GM18868 (cell line): Measurements from ENCODE around the gene AKAP9.
A peak's percentile ranks its signal among the peaks of the same experiment; 100 is the strongest.
"Not testable (repeated sequence)": the region's sequence is repeated elsewhere in the genome, so short reads cannot be mapped to it uniquely, and the experiment has no call there.

Experiments used
- ATAC-seq: cut with Tn5 transposase; IDR thresholded peaks from one replicate; pipeline ENCODE4 v1.9.1; 2021; ENCODE audit warnings: mild to moderate bottlenecking, moderate library complexity; ENCODE audit not compliant: unreplicated experiment

AKAP9 gene

DNA sequence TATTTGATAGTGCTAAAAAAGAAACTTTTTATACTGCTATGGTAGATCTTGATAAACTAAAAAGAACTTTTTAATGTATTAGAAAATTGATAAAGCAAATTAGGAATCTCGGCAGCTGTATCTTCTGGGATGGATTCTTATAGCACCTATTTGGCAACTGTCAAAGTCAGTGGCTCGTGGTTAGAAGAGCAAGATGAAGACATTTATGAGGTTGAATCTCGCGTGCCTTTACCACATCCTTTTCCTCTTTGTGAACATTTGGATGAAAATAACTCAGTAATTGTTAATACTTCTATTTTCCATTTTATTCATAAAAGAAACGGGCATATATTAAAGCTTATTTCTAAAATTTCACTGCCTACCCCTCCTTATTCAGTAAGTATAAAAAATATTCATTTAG lies 117.4 kb downstream of the AKAP9 start:
- ATAC-seq = no peak

DNA sequence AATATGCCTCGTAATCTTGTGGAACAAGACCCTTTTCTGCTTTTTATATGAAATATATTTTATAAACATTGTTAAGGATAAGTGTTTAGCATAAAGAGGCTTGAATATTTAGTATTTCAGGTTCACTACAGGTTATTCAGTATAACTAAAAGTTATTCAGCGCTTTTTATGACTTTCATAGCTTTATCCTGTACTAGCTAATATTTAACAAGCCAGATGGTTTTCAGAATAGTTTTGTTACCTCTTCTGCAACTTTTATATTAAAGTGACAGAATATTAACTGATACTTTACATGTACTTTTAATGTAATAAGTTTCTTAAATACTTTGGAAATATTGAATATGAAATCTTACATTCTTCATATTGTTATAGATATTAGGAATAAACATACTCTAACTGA lies 118.2 kb downstream of the AKAP9 start:
- ATAC-seq = no peak

DNA sequence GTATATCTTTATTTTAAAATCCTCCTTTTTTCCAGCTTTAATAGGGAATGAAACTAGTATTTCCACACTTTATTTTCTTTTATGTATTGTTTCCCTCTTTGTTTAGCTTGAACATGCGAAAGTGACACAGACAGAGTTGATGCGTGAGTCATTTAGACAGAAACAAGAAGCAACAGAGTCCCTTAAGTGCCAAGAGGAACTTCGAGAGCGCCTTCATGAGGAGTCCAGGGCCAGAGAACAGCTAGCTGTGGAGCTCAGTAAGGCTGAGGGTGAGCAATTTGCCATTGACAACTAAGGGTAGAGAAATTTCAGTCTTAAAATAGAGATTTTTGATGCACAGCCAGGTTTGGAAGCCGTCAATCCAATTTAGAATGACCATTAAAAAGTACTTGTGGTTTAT lies 120.5 kb downstream of the AKAP9 start:
- ATAC-seq = no peak

DNA sequence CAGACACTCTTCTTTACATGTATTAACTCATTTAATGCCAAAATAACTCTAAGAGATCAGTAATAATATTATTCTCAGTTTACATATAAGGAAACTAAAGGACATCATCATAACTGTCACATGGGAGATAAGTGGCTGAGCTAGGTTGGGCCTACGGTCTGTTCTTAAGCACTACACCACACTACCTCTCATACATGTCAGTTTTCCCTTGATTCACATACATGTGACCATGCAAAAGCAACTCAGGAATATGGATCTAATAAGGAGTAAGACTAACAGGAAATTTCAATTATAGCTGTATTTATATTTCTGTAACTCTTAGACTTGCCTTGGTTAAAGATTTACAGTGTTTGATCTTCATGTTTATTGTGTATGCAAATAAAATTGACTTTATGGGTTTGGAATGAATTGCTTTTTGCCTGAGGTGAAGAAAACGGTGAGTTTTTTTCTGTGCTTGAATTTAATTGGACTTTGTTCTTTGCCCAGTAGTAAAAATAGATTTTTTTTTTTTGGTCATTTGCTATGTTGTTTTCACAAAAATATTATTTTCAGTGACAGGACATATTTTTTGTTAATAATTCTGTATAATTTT lies 123.9 kb downstream of the AKAP9 start:
- no peak for ATAC-seq

DNA sequence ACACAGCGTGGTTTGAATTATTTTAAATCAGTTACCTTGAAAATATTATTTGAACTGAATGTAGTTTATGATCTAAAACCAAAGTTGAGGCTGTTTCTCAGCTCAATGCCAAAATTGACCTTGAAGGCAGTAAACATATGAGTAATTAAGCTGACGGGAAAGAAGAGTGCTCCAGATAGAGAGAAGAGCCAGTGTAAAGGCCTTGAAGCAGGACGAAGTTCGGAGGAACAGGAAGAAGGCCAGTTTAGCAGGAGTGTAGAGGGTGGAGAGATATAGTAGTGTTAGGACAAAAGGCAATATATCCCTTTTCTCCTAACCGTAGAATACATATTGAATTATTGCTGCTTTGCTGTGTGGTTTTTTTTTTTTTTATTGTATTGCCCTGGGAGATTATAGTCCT lies 130.4 kb downstream of the AKAP9 start:
- no peak for ATAC-seq

DNA sequence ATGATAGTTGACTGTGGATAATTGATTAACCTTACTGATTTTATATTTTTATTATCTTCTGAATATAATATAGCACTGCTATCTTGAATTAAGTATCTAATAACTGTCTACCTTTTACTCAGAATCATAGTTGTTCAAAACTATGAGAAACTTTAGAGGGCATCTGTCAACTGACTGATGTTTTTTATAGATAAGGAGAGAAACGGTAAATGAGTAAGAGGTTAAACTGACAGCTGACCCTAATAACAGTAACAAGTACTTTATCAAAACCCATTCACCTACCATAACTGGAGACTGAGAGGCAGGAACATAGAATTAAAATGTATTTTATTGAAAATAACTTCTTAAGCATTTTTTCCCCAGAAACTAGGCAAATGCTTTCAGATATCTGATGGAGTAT lies 131.5 kb downstream of the AKAP9 start:
- ATAC-seq = no peak

DNA sequence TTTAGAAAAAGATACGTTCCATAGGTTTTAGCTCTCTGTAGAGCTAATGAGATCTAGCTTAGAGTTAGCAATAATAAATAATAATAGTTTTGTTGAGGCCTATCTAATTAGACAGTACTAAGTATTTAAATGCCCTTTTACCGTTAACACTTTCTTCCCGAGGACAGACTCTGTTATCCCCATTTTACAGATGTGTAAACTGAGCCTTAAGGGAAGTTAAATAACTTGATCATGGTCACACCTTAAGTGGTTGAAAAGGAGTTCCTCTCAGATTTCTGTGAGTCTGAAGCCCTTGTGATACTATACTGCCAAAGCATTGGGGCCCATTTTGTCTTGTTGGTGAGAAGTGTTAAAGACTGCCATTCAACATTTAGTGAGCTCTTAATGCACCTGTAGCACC lies 132.0 kb downstream of the AKAP9 start:
- no peak for ATAC-seq

DNA sequence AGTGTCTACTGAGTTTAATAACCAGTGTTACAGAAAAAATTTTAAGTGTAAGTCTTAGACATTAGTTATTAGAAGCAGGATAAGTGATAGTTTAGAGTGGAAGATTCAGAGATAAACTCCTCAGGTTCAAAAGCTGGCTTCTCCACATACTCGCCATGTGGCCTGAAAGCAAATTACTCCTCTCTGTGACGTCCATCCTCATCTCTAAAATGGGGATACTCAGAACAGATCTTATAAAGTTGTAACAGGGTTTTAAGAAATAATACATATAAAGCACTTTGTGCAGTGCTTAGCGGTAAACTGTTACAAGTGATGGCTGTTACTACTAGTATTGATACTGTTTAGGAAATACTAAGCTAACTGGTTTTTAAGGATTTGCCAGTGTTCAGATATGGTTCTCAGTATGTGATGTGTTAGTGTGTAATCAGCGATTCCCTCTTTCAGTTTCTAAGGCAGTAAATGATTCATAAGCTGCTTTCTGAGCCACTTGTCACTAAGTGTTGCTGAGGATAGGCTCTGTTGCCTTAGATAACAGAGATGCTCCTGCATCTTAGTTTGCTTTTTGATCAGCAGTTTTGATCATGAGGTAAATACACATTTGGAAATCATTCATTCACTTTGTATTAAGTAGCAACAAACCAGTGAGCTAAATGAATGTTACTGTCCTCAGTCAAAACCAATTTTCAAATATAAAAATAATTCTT lies 134.9 kb downstream of the AKAP9 start:
- ATAC-seq = peak; percentile 97

DNA sequence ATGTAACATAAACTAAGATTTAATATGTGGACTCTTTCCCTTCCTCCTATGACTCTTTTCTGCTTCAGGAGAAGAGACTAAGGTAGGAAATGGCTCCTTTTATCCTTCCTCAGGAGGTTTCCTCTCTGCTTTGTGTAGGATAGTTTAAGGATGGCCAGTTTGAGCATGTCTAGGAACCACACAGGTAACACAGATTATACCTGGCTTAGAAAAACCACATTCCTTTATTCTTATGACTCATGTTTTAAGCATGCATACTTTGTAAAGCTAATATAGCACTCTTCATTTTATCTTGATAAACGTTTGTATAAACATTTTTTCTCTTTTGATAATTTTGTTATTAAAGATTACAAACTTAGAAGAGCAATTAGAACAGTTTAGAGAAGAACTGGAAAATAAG lies 135.8 kb downstream of the AKAP9 start:
- no peak for ATAC-seq

DNA sequence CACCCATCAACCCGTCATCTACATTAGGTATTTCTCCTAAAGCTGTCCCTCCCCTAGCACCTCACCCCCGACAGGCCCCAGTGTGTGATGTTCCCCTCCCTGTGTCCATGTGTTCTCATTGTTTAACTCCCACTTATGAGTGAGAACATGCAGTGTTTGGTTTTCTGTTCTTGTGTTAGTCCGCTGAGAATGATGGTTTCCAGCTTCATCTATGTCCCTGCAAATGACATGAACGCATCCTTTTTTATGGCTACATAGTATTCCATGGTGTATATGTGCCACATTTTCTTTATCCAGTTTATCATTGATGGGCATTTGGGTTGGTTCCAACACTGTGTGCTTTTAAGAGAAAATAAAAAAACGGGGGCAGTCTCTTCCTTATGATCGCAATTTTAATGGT lies 143.3 kb downstream of the AKAP9 start:
- ATAC-seq = not testable (repeated sequence)

DNA sequence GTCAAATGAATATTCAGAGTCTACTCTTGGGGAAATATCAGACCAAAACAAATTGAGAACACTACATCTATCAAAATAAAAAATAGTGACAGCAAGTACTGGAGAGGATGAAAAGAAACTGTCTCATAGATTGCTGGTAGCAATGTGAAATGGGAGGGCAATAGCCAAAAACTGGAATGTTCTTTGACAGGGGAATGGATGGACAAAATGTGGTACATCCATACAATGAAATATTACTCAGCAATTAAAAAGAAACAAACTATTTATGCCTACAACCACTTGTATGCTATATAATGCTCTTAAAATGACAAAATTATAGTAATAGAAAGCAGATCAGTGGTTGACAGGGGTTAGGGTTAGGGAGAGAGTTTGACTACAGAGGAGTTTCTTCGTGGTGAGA lies 147.6 kb downstream of the AKAP9 start:
- ATAC-seq = no peak

DNA sequence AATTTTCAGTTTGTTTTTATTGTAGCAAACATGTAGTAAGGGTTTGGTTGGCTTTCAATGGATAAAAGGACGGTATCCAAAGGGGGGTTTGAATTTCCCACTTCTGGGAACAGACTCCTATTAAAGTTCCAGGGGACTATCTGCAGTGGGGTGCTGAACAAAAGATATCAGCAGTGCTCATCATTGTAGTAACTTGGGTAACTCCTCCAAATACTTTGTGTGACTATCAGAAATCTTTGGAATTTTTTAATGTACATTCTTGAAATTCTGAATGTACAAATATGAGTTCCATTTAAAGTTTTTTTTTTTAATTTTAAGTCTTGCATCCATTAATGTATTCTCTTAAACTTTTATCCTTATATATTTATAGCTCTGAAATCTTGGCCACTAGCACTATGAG lies 151.5 kb downstream of the AKAP9 start:
- ATAC-seq = no peak

DNA sequence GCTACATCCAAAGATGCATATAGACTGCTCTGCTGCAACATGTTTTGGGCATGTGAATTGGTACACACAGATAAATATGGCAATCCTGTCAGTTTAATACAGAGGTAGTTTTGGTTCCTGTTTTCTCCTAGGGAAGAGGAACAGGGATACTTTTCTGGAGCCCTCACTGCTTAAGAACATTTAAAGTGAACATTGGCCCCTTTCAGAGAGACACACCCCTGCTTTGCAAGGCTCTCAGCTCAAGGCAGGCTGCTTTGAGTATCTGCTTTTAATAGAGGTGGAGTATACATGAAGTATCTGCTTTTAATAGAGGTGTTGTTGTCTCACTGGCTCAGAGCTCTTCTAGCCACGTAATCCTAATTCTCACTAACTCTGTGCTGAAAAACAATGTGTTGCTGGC lies 154.7 kb downstream of the AKAP9 start:
- no peak for ATAC-seq

DNA sequence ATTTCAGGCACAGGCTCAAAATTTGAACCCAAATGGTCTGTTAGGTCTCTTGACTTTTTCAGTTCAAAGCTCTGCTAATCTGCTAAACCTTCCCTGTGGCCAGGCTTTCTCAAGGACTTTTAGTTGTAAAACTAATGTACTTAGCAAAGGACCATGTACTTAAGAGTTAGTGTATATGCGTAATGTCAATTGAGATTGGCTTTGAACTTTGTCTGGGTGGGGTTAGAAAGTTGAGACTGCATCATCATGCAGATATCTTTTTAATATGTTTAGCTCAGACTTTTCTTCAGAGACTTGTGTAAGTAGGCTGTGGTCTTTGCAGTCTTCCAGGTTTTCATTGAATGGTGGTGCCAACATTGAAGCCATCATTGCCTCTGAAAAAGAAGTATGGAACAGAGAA lies 159.9 kb downstream of the AKAP9 start:
- no peak for ATAC-seq

DNA sequence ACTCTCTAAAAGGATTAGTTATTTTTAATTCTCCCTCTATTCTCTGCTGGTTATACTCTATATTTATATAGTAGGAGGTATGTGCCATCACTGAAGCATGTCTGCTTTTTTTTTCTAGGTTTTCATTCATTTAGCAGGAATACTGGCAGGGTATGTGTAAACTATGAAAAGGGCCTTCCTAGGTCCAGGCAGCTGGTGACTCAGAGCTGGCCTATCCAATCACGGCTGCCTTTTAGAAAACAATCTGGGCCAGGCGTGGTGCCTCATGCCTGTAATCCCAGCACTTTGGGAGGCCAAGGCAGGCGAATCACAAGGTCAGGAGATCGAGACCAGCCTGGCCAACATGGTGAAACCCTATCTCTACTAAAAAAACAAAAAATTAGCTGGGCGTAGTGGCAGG lies 162.2 kb downstream of the AKAP9 start:
- ATAC-seq = not testable (repeated sequence)

DNA sequence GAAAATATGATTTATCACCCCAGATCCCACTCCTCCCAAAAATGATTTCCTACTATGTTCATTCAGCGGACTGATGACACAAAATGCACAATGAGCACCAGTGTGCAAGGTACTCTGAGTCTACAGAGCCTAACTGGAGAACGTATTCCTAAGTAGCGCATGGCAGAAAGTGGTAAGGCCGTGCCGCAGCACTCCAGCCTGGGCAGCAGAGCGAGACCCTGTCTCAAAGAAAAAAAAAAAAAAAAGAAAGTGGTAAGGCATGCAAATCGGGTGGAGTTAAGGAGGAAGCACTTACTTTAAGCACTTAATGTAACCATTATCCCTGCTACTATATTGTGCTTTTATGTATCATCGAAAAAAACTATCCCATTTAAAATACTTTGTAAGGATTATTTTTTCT lies 168.2 kb downstream of the AKAP9 start:
- ATAC-seq = no peak

DNA sequence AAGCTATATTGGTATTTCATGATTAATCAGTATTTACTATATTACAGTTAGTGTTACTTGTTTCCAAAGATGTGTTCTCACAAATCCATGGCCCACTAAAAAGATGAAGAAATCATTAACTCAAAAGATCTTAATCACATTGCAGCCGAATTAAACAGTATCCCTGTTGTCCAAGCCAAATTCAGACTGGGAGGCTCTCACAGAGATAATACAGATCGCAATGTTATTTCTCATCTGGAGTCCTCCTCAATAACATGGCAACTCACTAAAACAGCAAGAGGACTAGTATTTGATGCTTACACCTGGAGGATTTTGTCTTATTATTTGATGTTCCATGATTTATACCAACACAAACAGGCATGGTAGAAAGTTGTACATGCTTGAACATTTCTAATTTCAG lies 170.2 kb downstream of the AKAP9 start:
- ATAC-seq = no peak

DNA sequence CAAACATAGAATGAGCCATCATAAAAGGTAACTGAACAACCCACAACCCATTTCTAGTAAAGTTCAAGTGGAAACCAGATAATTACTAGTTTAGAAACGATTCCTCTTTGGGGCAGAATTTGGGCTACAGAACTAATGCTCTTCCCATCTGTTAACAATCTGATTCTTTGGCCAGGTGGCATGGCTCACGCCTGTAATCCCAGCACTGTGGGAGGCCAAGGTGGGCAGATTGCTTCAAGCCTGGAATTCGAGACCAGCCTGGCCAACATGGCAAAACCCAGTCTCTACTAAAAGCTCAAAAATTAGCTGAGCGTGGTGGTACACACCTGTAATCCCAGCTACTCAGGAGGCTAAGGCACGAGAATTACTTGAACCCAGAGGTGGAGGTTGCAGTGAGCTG lies 175.2 kb downstream of the AKAP9 start:
- ATAC-seq = no peak

DNA sequence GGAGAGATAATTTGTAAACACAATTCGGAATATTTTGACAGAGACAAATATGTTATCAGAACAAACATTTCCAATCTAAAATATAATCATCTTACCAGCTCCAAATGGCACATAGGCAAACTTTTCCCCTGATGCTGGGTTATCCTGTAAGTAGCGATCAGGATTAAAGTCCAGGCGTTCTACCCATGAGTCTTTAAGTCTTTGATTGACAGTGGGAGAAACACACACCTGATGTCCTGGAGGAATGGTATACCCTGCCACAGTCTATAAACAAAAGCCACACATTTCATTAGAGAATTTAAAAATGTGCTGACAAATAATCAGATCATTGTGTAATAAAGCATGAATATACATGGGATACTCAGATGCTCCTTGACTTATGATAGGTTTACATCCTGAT lies 176.3 kb downstream of the AKAP9 start:
- no peak for ATAC-seq

DNA sequence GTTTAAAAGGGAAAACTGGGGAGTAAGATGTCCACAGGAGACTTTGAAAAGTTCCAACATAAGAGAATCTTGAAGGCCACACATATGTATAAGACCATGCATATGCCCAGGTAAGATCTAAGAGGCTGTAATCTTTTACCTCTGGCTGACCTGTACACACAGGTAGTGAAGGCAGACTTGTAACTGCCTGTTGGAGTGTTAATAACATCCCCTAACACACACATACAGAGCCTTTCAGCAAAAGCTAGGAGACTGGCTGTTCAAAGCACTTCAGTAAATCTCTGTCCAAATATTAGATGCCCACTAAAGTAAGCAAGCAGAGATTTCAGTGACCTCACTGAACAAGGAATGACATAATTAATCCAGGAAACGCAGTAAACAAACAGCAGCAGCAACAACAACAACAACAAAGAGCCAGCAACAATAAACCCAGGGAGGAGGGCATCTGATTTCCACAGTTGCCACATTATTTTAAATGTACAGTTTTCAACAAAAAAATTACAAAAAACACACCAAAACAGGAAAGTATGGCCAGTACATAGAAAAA lies 178.6 kb downstream of the AKAP9 start:
- ATAC-seq = no peak

DNA sequence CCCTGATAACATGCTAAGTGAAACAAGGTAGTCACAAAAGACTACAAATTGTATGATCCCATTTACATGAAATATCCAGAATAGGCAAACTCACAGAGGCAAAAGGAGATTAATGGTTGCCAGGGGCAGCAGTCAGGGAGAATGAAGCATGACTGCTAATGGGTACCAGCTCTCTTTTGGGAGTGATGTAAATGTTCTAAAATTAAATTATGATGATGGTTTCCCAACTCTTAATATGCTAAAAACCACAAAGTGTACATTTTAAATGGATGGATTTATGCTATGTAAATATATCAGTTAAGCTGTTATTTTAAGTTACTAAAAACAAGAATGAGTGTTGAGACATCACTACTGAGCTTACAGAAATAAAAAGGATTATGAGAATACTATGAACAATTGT lies 181.0 kb downstream of the AKAP9 start:
- no peak for ATAC-seq

DNA sequence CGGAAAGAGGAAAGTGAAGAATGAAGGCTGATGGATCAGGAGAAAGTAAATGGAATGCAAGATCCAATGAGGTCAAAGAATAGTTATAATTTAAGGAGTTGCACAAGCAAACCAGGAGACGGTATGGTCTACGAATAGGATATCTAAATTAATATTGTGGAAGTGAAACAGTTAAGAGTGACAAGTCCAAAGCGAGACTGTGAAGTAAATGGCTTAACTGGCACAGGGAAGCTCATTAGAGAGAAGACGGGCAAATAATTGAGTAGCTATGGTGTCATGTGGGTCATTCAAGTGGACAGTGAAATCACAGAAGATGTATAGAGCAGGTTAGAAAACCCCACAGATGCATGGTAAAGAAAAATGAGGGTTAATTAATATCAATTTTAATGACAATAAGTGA lies 190.4 kb downstream of the AKAP9 start:
- no peak for ATAC-seq
